NK-92 (cell line): ENCODE measurements around the gene LINC01488.

Experiments used
- DNase-seq: peaks from one replicate; lab custom pipeline; 2025; ENCODE audit not compliant: unreplicated experiment; lab: John Stamatoyannopoulos, UW

Gene LINC01488

DNA sequence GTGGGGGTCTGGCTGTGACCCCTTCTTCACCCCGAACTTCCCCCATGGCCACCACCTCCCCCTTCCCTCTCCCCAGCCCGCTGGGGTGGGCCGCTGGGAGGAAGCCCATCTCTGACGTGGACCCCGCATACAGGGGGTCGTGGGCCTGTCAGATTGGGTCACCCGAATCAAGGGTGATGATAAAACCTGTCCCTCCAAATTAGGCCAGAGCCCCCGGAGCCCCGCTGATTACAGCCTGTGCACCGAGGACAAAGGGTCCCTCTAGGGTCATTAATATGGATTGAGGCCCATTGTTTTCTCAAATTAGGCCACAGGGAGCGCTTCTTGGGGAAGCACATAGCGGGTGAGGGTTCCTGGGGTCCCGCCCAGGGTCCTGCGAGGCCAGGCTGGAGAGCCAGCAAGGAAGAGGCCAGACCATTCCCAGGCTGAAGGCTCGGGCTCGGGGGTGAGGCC is 4.9 kb upstream of the LINC01488 start:
- no peak for DNase-seq

DNA sequence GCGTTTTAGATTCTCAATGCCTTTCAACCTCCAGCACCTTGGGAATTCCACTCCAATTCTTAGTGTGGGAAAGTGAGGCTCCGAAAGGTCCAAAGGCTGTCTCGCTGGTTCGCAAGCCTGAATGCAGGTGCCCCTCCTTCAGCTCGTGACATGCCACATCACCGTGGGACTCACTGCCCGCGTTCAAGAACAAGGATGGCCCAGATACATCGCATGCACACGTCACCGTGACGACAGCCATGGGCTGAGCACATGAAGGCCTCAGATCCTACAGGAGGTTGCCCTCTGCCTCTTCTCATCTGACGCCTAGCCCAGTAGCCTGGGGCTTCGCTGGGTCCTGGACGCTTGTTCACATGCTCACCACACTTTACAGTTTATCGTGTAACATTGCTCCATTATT is 4.4 kb upstream of the LINC01488 start:
- DNase-seq, result no peak

GRCh38 chr11:69479591-69480271 is 1.7 kb upstream of the LINC01488 start:
- no peak for DNase-seq

DNA sequence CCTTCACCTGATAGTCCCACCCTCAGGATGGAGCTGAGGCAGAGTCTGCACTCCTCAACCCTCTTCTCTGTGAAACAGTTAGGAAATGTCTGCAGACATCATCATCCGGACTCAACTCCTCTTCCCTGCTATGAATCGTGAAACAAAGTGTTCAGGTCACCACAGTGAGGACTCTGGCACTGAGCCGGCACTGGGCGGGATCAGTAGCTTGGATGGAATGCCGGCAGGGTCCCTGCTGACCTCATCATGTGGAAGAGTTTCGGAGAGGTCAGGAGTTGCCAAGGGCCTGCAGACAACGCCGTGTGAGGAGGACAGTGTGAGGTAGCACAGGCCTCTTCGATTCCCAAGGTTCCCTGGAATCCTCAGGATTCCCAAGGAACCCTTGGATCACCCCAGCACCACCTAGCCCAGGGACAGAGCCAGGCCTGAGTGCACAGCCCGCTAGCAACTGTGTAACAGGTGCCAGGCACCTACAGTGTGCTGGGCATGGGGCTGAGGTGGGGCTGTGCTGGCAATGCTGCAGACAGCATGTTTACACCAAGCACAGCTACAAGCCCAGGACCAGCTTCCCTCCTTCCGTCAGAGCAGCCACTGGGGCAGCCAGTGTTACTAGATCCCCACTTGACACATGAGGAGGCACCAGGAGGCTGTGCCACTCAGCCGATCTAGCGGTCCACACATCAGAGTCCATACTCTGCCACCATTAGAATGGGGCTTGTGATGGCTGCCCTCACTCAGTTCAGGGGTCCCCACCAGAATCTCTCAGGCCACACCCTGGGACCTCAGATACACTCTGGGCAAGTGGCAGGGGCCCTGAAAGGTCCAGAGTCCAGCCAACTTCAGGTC is 693 bp upstream of the LINC01488 start:
- DNase-seq, result no peak

DNA sequence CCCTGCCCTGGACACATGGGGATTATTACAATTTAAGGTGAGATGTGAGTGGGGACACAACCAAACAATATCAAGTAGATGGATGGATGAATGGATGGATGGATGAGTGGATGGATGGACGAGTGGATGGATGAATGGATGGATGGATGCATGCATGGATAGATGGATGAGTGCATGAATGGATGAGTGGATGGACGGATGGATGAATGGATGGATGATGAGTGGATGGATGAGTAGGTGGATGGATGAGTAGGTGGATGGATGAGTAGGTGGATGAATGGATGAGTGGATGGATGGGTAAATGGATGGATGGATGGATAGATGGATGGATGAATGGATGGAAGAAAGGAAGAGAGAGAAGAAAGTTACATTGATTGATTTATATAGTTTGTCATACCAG is 859 bp downstream of the LINC01488 start:
- DNase-seq, result no peak

DNA sequence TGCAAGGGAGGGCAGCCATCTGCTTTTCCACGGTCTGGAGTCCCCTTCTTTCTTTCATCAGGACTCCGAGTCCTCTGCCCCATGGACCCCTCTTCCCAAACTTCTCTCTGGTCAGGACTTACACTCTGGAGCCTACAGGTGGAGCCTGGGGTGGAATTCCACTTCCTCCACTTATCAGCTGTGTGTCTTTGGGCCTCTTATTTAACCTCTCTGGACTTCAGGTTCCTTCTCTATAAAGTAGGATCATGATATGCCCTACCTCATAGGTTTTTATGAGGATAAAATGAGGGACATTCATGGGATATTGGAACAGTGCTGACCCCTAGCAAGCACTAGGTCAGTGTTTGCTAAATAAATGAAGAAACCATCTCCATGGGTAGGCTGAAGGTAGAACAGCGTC is 1.7 kb downstream of the LINC01488 start:
- no peak for DNase-seq

GRCh38 chr11:69483691-69484426 is 2.4 kb downstream of the LINC01488 start:
- no peak for DNase-seq

DNA sequence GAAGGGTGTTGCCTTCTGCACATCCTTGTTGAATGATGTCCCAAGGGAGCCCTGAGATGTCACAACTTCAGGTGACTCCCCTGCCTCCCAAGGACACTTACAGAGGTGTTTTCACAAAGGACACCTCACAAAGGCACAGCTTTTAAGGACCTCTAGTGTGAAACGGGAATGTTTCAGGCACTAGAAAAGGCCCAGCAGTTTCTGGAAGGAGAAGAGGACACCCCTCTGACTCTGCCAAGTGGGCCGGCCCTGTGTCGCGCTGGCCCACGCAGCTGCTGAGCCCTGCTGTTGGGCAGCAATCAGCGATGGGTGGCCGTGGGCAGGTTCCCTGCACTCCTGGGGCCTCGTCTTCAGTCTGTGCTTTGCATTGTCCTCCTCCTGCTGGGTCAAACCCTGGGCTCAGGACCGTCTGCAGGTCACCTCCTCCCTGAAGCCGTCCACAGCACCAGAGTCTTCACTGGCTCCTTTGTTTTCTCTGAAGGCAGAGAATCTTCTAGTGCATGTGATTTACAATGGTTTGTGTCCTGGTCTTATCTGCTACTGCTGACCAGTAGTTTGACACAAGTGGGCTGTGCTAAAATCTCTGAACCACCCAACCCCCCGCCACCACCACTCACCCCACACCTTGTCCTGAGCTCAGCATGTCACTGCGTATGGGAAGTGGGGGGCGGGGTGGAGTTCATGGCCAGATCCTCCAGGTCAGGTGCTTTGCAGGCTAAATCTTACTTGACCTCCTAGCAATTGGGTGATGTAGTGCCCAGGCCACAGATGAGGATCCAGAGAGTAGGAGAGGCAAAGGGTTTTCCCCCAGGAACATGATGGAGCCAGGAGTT is 3.2 kb downstream of the LINC01488 start:
- DNase-seq, result no peak

- DNase-seq, result no peak
Observed at GRCh38 chr11:69485337-69486041, 4.0 kb downstream of the LINC01488 start.

- DNase-seq, result no peak
Observed at GRCh38 chr11:69486056-69486772, 4.8 kb downstream of the LINC01488 start.

DNA sequence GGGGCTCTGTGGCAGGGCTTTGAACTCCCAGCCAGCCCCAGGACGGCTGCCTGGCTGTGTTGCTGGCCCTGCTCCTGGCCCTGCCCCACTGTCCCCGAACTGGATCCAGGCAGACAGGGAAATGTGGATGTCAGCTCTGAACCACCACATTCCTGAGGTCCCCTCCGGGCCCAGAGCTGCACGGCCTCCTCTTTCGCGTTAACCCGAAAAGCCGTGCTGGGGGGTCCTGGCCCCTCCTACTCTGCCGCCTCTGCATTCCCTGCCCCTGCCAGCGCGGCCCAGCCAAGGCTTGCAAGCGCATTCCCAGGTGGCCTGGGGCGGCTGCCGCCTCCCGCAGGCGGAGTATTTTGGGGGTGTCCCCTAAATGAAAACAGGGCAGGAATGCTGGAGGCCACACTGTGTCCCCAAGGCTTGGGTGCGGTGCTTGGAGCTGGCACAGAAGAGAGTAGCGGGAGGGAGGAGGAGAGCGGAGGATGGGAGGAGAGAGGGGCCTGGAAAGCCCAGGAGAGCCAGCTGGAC is 5.4 kb downstream of the LINC01488 start:
- DNase-seq, result no peak

DNA sequence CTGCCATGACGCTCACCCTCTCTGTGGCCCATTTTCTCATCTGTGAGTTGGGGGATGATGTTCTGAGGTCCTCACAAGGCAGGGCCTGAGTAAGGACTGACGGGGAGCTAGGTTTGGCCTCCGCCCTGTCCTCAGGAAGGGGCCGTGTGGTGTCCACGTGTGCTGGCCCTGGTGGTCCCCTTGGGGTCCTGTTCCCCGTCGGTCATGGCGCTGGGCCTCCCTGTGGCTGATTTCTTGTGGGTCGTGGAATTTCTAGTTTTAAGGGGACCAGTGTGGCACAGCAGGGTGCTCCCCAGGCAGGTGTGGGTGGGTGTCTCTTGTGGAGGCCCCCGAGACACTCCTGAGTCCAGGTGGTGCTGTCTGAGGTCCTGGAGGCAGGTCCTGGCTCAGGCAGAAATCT is 5.9 kb downstream of the LINC01488 start:
- DNase-seq, result no peak

DNA sequence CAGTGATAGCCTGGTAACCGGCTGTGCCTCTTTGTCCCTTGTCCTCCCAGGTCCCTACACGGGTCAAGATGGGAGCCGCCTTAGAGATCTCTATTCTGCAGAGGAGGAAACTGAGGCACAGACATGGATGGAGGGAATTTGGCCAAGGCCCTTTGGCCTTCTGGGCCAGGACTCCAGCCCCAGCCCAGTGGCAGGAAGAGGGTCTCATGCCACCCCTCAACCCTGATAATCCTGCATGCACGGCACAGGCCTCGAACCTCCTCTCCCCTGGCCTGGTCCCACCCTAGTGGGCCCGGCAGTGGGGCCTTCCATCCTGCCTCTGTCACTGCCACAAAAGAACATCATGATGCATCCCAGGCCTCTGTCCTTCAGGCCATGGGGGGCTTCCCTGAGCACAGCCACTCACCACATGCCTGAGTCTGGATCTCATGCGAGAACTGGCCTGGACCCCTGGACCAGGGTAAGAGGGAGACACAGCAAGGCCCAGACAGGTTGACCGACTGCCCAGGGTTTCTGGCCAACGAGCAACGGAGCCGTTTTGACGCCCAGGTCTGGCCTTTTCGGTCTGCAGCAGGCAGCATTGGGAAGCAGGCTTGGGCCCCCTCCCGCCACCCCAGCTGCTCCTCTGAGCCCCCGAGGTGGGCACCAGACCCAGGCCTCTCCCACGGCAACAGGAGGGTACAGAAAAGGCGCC is 6.5 kb downstream of the LINC01488 start:
- no peak for DNase-seq

DNA sequence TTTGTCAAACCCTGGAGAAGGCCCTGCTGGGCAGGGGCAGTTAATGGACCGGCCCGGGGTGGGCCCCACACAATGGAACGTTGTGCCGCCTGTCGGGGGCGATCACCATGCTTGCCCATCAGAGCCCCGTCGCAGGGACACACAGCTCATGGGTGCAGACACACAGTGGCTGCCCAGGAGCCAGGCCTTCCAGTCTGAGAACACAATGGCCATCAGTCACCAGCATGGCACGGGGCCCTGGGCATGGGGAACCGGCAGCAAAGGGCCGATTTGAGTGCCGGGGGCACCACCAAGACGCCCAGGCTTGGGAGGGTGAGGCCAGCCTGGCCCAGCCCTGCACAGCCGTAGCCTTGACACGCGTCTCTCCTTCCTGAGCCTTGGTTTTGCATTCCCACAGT is 7.1 kb downstream of the LINC01488 start:
- DNase-seq, result no peak

DNA sequence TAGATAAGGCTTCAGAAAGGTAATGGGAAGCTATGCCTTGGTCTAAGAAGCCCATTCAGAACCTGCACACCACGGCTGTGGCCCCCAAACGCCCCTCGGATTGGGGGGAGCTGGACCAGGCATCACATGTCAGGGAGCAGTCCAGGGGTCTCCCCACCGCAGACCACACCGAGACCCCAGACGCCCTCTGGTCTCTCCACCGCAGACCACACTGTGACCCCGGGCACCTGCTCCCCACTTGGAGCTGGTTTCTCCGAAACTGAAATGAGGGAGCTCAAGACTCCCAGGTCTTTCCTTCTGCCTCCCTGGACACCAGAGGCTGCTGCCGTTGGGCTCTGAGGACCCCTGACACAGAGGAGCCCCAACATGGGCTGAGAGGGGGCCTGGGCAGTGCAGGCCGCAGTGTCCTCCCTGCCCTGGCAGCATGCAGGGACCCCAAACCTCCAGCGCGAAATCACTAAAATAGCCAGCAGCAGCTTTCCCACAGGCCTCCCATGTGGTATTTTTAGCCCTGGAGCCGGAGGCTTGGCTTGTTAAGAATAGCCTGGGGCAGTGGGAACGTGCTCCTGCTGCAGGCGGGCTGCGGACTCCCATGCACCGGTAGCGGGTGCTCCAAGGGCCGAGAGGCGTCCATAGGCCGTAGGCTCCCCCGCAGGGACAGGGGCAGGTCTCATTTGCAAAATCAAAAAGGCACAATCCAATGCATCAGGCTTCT is 7.7 kb downstream of the LINC01488 start:
- DNase-seq, result no peak

DNA sequence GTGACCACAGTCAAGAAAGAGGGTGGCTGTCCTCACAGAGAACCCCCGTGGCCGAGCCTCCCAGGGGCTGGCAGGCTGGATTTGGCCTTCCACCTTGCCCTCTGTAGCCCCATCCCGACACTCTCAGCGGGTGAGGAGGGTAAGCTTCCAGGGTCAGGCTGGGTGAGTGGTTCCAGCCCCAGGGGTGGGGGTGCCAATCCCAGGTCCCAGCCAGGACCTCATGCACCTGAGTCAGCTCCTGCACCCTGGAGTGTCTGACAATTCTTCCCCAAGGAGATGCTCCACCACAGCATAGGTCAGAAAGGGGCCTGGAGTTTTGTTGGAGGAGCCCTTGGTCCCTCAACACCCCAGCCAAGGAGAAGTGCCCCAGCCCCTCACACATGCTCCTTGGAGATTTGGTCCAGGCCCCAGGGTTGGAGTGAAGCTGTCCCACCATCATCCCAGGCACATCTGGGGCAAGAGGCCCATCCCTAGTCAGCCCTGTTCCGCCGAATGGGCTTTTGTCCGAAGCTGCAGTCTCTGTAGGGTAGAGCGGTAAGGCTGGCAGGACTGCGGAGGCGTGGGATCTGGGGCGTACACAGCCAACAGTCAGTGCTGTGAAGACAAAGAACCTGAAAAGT is 8.4 kb downstream of the LINC01488 start:
- no peak for DNase-seq

DNA sequence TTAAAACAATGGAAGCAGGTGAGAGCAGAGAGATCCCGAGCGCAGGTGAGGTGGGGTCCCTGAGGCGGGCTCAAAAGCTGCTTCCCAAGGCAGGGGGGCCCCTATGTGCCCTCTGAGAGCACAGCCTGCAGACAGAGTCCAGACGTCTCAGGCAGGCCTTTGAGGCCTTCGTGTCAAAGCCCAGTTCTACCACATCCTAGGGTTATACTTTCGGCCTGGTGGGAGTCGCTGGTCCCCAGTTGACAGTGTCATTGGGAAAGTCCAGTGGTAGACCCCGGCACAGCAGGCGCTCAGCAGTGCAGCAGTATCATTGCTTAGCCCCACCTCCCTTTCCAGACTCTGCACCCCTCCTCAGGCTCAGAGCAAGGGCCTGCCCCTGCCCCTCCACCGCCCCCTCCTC is 9.1 kb downstream of the LINC01488 start:
- DNase-seq, result no peak
